Fibroblast of mammary gland (primary cell): ENCODE measurements around the gene KASH5.

ENCODE experiments used
- DNase-seq: peaks from one replicate; pipeline ENCODE4 v3.0.0-alpha.2; 2010; ENCODE audit warnings: low read depth
- H3K4me3 ChIP-seq: 2 replicates; pipeline ENCODE4 v1.5.1; 2011; ENCODE audit warnings: low read depth, mild to moderate bottlenecking, low read length, moderate library complexity; ENCODE audit not compliant: control insufficient read depth
- CTCF ChIP-seq: conservative IDR thresholded peaks from 2 replicates; pipeline ENCODE4 v1.5.1; 2011; ENCODE audit warnings: low read depth, low read length, inconsistent platforms; ENCODE audit not compliant: control insufficient read depth, insufficient read depth

The KASH5 gene

GRCh38 chr19:49390131-49390928 lies 2.3 kb downstream of the KASH5 start:
- no peak overlapping the region for H3K4me3 ChIP-seq

GRCh38 chr19:49390929-49391359 lies 2.9 kb downstream of the KASH5 start:
- no peak overlapping the region for H3K4me3 ChIP-seq
- TF ChIP-seq CTCF = no peak
- no peak for DNase-seq

More at GRCh38 chr19:49390131-49390928, 2.3 kb downstream of the KASH5 start:
- TF ChIP-seq CTCF = no peak
- DNase-seq = no peak

DNA sequence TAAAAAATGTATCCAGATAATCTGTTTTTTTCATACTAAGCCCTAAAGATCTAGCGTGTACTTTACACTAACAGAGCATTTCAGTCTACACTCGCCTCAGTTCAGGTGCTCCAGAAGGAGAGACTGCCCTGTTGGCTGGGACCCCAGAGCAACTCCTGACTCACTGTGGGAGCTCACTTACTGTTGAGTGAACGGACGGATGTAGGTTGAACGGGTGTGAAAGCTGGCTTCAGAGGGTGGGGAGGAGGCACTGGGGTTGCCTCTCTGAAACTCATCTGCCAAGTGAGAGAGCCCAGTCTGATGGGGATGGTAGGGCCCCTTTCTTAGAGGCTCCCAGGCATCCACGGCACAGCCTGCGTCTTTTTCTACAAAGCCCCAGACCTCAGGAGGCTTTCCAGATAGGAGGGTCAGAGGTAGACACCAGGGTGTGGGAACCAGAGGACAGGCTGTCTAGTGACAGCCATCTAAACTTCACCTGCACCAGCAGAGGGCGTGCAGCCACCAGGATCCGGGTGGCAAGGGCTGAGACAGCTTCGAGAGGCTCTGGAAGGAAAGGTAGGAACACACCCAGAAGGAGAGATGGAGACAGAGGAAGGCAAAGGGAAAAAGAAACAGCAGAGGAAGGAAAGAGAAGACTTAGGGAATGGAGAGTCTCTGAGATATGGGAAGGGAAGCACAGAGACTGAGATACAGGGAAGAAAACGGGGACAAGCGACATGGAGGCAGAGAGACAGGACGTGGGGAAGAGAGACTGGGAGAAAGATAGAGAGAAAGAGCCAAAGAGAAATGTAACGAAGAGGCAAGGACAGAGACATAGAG lies 3.7 kb downstream of the KASH5 start:
- TF ChIP-seq CTCF = peak; percentile 82
- peak; percentile 63 for DNase-seq
- no peak overlapping the region for H3K4me3 ChIP-seq

- TF ChIP-seq CTCF = no peak
- no peak overlapping the region for H3K4me3 ChIP-seq
- DNase-seq = no peak
Observed at GRCh38 chr19:49393881-49394280, 5.8 kb downstream of the KASH5 start.

GRCh38 chr19:49395581-49396407 lies 7.7 kb downstream of the KASH5 start:
- TF ChIP-seq CTCF = no peak
- no peak overlapping the region for H3K4me3 ChIP-seq
- no peak for DNase-seq
